Fibroblast of gingiva (primary cell): ENCODE data around the gene ABHD6.
"Not testable (repeated sequence)": the region's sequence is repeated elsewhere in the genome, so short reads cannot be mapped to it uniquely, and the experiment has no call there.

Experiments
- DNase-seq: peaks from one replicate; pipeline ENCODE4 v3.0.0-alpha.2; 2011; ENCODE audit warnings: low read depth

ABHD6 gene

GRCh38 chr3:58242860-58243259, 5.3 kb downstream of the ABHD6 start:
- not testable (repeated sequence) for DNase-seq

GRCh38 chr3:58243976-58244585, 6.5 kb downstream of the ABHD6 start:
- no peak for DNase-seq

GRCh38 chr3:58246148-58247047, 8.8 kb downstream of the ABHD6 start:
- no peak for DNase-seq

- DNase-seq = no peak
Measured at GRCh38 chr3:58249358-58250092, 11.9 kb downstream of the ABHD6 start.

GRCh38 chr3:58250093-58250707, 12.6 kb downstream of the ABHD6 start:
- DNase-seq = no peak

- no peak for DNase-seq
Measured at GRCh38 chr3:58251631-58252035, 14.0 kb downstream of the ABHD6 start.

GRCh38 chr3:58254144-58254543, 16.6 kb downstream of the ABHD6 start:
- no peak for DNase-seq

- no peak for DNase-seq
Measured at GRCh38 chr3:58256061-58256460, 18.5 kb downstream of the ABHD6 start.

GRCh38 chr3:58256511-58256910, 18.9 kb downstream of the ABHD6 start:
- no peak for DNase-seq

GRCh38 chr3:58258392-58259055, 20.9 kb downstream of the ABHD6 start:
- no peak for DNase-seq

GRCh38 chr3:58260261-58260731, 22.7 kb downstream of the ABHD6 start:
- peak; percentile 52 for DNase-seq

GRCh38 chr3:58260733-58261132, 23.1 kb downstream of the ABHD6 start:
- no peak for DNase-seq

GRCh38 chr3:58261954-58262666, 24.5 kb downstream of the ABHD6 start:
- DNase-seq = no peak

- DNase-seq = peak; percentile 22
Measured at GRCh38 chr3:58266577-58266976, 29.0 kb downstream of the ABHD6 start.

GRCh38 chr3:58267543-58267942, 30.0 kb downstream of the ABHD6 start:
- DNase-seq = not testable (repeated sequence)

- no peak for DNase-seq
Measured at GRCh38 chr3:58269356-58269755, 31.8 kb downstream of the ABHD6 start.

- DNase-seq = no peak
Measured at GRCh38 chr3:58270485-58270884, 32.9 kb downstream of the ABHD6 start.

- peak; percentile 82 for DNase-seq
Measured at GRCh38 chr3:58271901-58272501, 34.4 kb downstream of the ABHD6 start.

- DNase-seq = no peak
Measured at GRCh38 chr3:58272891-58273290, 35.3 kb downstream of the ABHD6 start.

- DNase-seq = not testable (repeated sequence)
Measured at GRCh38 chr3:58273362-58273761, 35.8 kb downstream of the ABHD6 start.
